Measurements from ENCODE around the gene HOXD11. TPM values are rescaled to one million over a fixed set of nuclear protein-coding genes. Genes with fewer than 3 reads are reported as not detected.

The HOXD11 gene
- total and polyA plus RNA-seq, 2 experiments from 2014 or later = 28.4 to 30.0 TPM

DNA sequence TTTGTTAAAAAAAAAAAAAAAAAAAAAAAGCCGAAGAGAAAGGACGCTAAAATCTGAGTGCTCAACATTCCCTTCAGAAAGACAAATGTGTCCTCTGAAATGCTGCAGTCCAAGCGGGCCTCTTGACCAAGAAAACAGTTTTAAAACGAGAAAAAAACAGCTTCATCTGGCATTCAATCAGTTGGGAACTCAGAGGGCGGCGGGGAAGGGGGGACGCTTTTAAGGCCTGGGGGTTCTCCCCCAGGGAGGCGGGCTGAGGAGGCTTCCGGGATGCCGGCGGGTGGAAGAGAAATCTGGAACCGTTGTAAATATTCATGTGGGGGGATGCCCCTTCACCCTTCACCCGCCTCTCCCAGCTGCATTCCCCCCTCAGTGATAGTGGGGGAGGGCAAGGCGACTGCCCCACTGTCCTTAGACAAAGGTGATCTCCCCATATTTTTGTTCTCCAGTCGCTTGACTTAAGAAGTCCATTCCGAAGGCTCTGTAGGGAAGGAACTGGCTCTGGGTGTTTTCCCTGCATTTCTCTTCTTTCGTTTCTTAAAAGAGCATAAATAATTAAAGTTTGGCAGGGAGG is 3.3 kb upstream of the HOXD11 start:
- Histone ChIP-seq H3K9ac (peak overlapping the region; percentile 93), H3K4me1 (ENCODE audit: insufficient read depth) (peaks cover 8% of the 10 kb centered on the region), H2AFZ (peak overlapping the region; percentile 82), H3K79me2 (ENCODE audit: insufficient read depth) (peaks cover 66% of the 10 kb centered on the region), H3K4me3 (peak overlapping the region; percentile 88), H3F3A (ENCODE audit: insufficient read depth) (peaks cover 23% of the 10 kb centered on the region), H4K20me1 (ENCODE audit: insufficient read depth) (no peaks in the 10 kb centered on the region), H3K9me3 (ENCODE audit: low read depth) (no peaks in the 10 kb centered on the region), H3K36me3 (ENCODE audit: low read depth) (no peaks in the 10 kb centered on the region), H3K4me2 (ENCODE audit: unreplicated experiment) (peak overlapping the region; percentile 95), H3K27ac (peak overlapping the region; percentile 89), H3K9me2 (ENCODE audit: insufficient read depth) (no peaks in the 10 kb centered on the region), H3K27me3 (replicated peaks; ENCODE audit: insufficient read depth) (no peaks in the 10 kb centered on the region)
- DNase-seq = peak; percentile 50
- WGBS, 2 experiments (ENCODE audit: low coverage in 1 of 2, low lambda C conversion rate in 2 of 2, missing lambda C conversion rate in 2 of 2) = 1% methylated on average over 16 to 17 of the region's 17 CpGs
- in situ Hi-C loops (cut with MboI) = loop anchor here (25.0 kb wide), 1 partner anchor 1633 kb away; no protein-coding TSS in a partner anchor
- TF ChIP-seq EZH2 (IDR thresholded peaks at IDR 0.05; ENCODE audit: insufficient read depth, poor library complexity, severe bottlenecking) (no peak), EZH2phosphoT487 (IDR thresholded peaks at IDR 0.05; ENCODE audit: insufficient read depth, low read depth) (no peak)

DNA sequence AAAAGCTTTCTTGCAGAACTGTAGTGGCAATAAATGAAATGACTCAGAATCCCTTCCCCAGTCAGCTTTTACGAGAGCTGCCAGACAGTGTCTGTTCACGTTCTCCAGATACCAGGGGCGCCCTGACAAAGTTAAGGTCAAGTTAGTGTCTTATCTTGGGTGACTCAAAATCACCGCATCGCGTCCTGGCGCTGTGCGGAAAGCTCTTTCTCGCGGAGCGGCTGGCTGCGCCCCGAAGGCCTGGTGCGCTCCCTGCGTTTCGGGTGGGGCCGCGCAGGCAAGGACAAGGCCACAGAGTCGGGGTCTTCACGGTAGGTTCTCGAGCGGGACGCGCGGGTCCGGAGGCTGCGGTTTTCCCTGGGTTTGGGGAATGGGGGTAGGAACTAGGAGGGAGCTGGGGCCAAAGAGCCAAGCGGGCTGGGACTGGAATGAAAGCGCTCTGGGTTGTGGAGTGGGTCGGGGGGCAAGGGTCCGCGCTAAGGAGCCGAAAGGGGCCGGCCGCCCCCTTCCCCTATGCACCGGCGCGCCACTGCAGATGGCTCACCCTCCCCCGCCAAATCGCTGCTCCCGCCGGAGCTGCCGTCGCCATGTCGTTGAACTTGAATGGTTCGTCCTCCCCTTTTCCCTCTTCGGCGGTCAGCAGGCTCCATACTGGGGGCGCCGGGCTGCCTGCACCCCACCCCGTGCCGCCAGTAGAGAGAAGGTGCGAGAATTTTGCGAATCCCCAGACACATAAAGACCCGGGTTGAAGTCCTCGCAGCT is 2.6 kb upstream of the HOXD11 start:
- WGBS, 2 experiments (ENCODE audit: low coverage in 1 of 2, low lambda C conversion rate in 2 of 2, missing lambda C conversion rate in 2 of 2) = 1% methylated on average over 47 to 56 of the region's 56 CpGs
- DNase-seq = peak; percentile 85
- in situ Hi-C loops (cut with MboI) = loop anchor here (25.0 kb wide), 1 partner anchor 1633 kb away; no protein-coding TSS in a partner anchor

DNA sequence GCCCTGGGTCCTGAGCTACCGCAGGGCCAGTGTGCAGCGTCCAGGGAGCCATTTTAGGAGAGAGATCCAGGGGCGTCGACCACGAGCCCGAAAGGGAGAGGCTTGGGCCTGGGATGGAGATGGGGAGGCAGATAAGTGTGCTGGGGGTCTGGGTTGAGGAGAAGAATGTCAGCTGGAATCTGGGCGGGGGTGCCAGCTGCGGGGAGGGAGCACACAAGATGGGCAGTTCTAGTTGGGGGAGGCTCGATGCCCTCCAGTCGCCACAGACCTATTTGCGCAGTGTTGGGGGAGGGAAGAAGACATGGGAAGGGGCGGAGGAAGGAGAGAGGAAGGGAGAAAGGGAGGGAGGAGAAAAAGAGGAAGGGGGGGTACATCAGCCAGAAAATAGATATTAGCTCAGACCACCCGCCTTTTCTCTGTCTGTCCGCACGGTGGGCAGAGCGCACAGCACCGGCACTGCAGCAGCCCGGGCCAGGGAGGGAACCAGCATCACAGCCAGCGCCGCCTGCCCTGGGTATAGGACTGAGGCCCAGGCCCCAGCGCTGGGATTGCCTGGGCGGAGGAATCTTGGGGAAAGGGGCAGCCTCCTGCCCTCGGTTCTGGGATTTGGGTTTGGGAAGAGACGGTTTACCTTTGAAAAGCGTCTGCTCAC is 1.9 kb upstream of the HOXD11 start:
- Histone ChIP-seq H3K36me3 (ENCODE audit: low read depth) (peaks cover 7% of the 10 kb centered on the region), H3K27ac (peak overlapping the region; percentile 89), H3K27me3 (replicated peaks; ENCODE audit: insufficient read depth) (no peaks in the 10 kb centered on the region), H3K79me2 (ENCODE audit: insufficient read depth) (peaks cover 80% of the 10 kb centered on the region), H2AFZ (peak overlapping the region; percentile 82), H3F3A (ENCODE audit: insufficient read depth) (peaks cover 34% of the 10 kb centered on the region), H3K9ac (peak overlapping the region; percentile 93), H3K4me2 (ENCODE audit: unreplicated experiment) (peak overlapping the region; percentile 95), H3K4me1 (ENCODE audit: insufficient read depth) (peaks cover 8% of the 10 kb centered on the region), H4K20me1 (ENCODE audit: insufficient read depth) (no peaks in the 10 kb centered on the region), H3K9me2 (ENCODE audit: insufficient read depth) (no peaks in the 10 kb centered on the region), H3K4me3 (peak overlapping the region; percentile 88), H3K9me3 (ENCODE audit: low read depth) (no peaks in the 10 kb centered on the region)
- peak; percentile 80 for DNase-seq
- 0 to 1% methylated on average over 21 to 25 of the region's 25 CpGs for WGBS, 2 experiments (ENCODE audit: low coverage in 1 of 2, low lambda C conversion rate in 2 of 2, missing lambda C conversion rate in 2 of 2)
- in situ Hi-C loops (cut with MboI) = loop anchor here (25.0 kb wide), 1 partner anchor 1632 kb away; no protein-coding TSS in a partner anchor
- TF ChIP-seq EZH2phosphoT487 (IDR thresholded peaks at IDR 0.05; ENCODE audit: insufficient read depth, low read depth) (no peak), EZH2 (IDR thresholded peaks at IDR 0.05; ENCODE audit: insufficient read depth, poor library complexity, severe bottlenecking) (no peak)

More for the DNA sequence above, 2.6 kb upstream of the HOXD11 start:
- Histone ChIP-seq H3K9me3 (ENCODE audit: low read depth) (no peaks in the 10 kb centered on the region), H3F3A (ENCODE audit: insufficient read depth) (peaks cover 28% of the 10 kb centered on the region), H4K20me1 (ENCODE audit: insufficient read depth) (no peaks in the 10 kb centered on the region), H3K9me2 (ENCODE audit: insufficient read depth) (no peaks in the 10 kb centered on the region), H3K79me2 (ENCODE audit: insufficient read depth) (peaks cover 73% of the 10 kb centered on the region), H3K27me3 (replicated peaks; ENCODE audit: insufficient read depth) (no peaks in the 10 kb centered on the region), H3K4me2 (ENCODE audit: unreplicated experiment) (peak overlapping the region; percentile 95), H3K4me3 (peak overlapping the region; percentile 88), H3K36me3 (ENCODE audit: low read depth) (peaks cover under 1% of the 10 kb centered on the region; the same call in 1 of the 2 replicates), H2AFZ (peak overlapping the region; percentile 82), H3K9ac (peak overlapping the region; percentile 93), H3K4me1 (ENCODE audit: insufficient read depth) (peaks cover 8% of the 10 kb centered on the region), H3K27ac (peak overlapping the region; percentile 89)
- no peak for TF ChIP-seq EZH2 (IDR thresholded peaks at IDR 0.05; ENCODE audit: insufficient read depth, poor library complexity, severe bottlenecking)
- TF ChIP-seq EZH2phosphoT487 (IDR thresholded peaks at IDR 0.05; ENCODE audit: insufficient read depth, low read depth) = no peak

All from GM23248 (cell line).